GM19463 (cell line): Measurements from ENCODE around the gene AGXT.

Source experiments
- ATAC-seq: cut with Tn5 transposase; IDR thresholded peaks from one replicate; pipeline ENCODE4 v1.9.1; 2021; ENCODE audit warnings: mild to moderate bottlenecking, moderate library complexity; ENCODE audit not compliant: unreplicated experiment

The AGXT gene

GRCh38 chr2:240912878-240913809, 44.5 kb downstream of the AGXT start:
- ATAC-seq = no peak

GRCh38 chr2:240913810-240914644, 45.4 kb downstream of the AGXT start:
- ATAC-seq = no peak

- no peak for ATAC-seq
Measured at GRCh38 chr2:240914645-240915525, 46.3 kb downstream of the AGXT start.

DNA sequence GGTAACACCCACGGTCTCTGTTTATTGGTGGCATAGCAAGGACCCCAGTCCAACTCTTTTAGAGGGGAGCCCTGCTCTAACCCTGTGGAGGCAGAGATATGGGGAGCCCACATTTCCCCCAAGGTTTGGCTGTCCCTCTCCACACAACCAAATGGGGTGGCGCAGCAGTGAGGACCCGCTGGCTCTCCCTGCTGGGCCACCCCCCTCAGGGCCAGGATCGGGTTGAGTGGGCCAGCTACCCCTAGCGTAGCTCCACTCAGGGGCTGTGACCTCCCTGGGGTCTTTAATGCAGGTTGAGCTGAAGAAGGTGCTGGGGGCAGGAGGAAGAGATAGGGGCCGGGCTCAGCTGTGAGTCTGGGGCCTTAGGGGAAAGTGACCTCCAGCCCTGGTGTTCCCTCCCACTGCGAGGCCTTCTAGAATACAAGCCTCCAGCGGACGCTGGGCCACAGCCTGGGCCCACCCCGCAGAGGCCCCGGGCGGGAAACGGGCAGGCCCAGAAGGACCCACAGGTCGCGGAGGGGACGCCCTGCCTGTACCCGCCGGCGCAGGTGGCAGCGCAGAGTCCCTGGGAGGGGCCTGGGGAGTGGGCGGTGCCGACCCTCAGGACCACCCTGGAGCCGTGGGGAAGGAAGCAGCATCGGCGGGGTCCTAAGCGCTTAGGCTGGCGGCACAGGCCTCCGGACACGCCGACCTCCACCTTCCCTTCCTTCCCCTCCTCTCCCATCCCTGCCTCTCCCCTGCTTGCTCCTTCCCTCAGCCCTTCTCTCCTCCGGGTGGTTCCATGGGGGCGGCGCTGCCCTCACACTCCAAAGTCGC, 47.1 kb downstream of the AGXT start:
- ATAC-seq = no peak

GRCh38 chr2:240916571-240917008, 48.0 kb downstream of the AGXT start:
- ATAC-seq = no peak

- no peak for ATAC-seq
Measured at GRCh38 chr2:240917009-240917683, 48.5 kb downstream of the AGXT start.

DNA sequence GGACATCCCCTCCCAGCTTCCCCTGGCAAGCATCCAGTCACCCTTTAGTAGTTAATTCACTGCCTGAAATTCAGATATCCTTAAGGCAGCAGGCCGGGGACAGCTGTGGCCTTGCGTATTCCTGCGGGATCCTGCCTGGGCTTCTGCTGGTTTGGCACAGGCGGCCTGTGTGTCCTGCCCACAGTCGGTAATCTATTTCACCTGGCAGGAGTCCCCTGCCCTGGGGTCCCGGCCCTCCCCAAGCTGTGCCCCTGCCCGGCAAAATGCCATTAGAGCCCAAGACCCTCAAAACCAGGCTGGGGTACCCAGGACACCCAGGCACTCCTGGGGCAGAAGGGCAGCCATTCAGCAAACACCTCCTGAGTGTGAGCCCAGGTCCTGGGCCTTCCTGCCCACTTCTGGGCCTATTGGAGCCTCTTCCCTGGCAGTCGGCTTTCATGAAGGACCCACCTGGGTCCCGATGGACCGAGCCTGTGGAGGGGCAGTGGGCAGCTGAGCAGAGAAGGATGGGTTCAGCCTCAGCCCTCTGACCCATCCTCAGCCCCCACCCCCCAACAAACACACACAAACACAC, 49.1 kb downstream of the AGXT start:
- no peak for ATAC-seq

DNA sequence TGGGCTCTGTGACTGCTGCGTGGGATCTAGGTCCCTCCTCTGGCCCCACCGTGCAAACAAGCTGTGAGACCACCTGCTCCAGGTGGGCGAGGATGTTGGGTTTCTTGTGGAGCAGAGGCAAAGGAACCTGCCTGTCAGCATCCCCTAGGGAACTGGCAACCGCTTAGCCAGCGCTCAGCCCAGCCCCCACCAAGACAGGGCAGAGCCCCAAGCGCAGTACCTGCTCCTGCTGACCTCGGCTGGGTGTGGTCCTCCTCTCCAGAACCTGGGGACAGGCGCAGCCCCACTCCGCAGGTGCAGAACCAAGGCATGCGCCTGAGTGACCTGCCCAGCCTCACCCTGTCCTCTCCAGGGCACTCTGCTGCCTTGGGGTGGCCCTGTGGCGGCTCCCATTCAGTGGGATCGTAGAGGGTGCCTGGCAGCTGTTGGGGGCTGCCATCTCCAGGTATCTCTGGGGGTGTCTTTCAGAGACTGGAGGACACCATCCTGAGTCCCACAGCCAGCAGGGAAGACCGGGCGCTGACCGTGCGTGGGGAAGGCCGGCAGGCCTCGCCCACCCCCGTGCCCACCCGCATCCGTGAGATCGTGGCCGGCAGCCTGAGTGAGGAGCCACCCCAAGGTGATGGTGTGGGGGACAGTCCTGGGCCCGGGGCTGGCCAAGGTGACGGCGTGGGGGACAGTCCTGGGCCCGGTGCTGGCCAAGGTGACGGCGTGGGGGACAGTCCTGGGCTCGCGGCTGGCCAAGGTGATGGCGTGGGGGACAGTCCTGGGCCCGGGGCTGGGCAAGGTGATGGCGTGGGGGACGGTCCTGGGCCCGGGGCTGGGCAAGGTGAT, 49.9 kb downstream of the AGXT start:
- no peak for ATAC-seq

GRCh38 chr2:240919161-240919781, 50.6 kb downstream of the AGXT start:
- no peak for ATAC-seq

- ATAC-seq = no peak
Measured at GRCh38 chr2:240919786-240920782, 51.5 kb downstream of the AGXT start.

GRCh38 chr2:240920783-240921231, 52.2 kb downstream of the AGXT start:
- ATAC-seq = no peak

- no peak for ATAC-seq
Measured at GRCh38 chr2:240921311-240921994, 52.8 kb downstream of the AGXT start.

DNA sequence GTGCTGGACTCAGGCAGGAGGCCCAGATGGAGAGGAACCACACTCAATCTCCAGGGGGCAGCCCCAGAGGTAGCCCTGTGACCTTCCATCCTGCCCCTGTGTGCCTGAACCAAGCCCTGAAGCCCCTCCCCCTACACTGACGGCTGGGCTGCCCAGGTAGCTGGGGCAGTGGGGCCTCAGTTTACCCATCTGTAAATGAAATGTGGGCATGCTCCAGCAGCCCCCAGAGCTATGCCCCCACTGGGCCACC, 53.3 kb downstream of the AGXT start:
- ATAC-seq = no peak

DNA sequence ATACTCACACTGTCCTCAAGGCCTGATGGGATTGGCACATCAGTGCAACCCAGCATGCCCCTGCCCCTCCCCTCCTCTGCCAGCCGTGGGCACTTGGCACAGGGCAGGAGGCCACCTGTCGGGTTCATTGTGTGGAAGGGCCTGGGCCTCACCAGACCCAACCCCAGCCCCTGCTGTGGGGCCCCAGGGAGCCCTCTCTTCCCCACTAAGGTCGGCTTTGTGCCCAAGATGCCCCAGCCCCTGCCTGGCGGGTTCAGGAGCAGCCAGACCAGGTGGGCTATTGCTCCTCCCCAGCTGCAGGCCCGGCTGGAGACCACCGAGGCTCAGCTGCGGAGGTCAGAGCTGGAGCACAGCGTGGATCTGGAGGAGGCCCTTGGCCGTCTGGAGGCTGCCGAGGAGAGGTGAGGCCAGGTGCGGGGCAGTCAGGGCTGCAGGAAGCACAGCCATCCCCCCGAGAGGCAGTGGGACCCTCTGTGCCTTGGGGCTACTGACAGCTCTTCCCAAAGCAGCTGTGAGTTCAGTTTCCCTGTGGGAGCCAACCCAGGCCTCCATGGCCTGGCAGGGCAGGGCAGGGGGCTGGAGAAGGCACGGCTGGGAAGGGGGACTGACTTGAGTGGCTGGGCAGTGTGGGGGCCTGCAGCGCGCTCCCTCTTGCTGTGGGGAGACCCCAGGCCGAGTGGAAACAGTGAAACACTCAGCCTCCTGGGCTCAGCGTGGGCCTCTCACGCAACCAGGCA, 53.8 kb downstream of the AGXT start:
- ATAC-seq = no peak

DNA sequence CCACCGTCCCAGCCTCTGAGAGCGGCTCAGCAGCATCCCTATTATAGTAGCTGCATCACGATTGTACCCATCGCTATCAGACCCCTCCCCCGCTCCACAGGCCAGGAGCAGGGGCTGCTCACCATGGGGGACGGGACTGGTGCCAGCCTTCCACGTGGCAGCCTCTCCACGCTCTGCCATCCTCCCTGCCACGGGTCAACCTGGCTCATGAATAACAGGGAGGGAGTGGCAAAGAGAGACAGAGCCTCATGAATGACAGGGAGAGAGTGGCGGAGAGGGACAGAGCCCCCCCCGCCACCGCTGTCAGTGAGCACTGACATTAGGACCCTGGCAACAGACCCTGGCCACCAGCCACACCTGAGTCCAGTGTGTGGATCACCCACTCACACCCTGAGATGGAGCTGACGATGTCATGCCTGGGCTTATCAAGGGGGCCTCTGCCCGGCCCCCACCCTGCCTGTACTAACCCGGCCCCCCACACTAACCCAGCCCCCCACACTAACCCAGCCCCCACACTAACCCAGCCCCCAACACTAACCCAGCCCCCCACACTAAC, 54.4 kb downstream of the AGXT start:
- ATAC-seq = no peak
